HG03175 (cell line): ENCODE measurements around the gene DNAL1.

ENCODE experiments used
- ATAC-seq: cut with Tn5 transposase; IDR thresholded peaks from one replicate; pipeline ENCODE4 v1.9.1; 2021; ENCODE audit warnings: mild to moderate bottlenecking, moderate library complexity; ENCODE audit not compliant: unreplicated experiment

Gene DNAL1

DNA sequence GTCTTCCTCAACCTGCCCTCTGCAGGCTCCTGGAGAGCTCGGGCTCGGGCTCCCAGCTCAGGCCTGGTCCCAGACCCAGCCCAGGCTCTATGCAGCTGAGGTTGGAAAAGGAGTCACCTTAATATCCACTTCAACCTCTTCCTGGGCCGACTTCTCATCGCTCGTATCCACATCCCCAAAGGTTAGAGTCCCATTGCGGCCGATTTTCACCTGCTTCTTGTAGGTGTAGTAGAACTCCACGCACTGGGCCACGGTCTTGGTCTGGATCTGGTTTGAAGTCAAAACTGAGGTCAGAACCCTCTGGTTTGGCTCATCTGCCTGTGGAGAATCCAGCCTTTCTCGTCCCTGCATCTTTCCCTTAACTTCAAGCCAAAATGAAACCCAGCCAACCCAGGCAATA, 77.8 kb downstream of the DNAL1 start:
- no peak for ATAC-seq

- ATAC-seq: peak; percentile 69
These were observed 78.6 kb downstream of the DNAL1 start for GRCh38 chr14:73723406-73723796.

DNA sequence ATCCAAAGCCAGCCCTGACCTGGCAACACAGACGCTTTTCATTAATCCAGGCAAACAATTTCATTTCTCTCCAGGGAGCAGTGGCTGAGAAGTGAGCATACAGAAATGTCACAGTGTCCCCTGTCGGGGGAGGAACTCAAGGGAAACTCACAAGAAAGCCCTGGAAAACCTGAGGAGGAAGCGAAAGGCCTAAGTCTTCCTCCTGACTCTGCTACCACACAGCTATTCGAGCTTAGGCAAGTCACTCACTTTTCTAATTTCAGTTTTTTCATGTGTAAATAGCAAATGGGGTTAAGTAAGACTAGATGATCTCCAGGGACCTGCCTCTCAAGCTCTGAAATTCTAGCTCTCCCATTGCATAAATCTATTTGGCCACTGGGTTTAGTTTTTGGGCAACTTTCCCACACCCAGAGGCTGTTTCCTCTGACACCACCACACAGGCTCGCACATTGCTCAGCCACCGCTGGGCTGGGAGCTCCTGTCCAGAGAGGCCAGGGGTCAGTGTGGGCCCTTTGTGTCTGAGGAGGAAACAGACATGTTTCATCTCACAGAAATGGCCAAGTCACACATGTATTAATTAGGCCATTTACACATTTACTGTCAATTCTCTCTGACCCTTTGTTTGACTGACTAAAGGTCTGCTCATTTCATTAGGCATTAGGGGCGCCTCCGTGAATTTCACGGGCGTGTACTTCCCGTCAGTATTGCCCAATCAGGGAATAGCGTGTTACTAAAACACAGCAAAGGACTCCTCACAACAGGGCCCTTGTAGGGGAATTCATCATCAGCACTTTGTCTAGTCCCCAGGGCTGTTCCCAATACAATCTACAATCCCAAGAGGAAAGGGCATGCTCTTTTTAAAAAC, 79.2 kb downstream of the DNAL1 start:
- ATAC-seq: no peak

DNA sequence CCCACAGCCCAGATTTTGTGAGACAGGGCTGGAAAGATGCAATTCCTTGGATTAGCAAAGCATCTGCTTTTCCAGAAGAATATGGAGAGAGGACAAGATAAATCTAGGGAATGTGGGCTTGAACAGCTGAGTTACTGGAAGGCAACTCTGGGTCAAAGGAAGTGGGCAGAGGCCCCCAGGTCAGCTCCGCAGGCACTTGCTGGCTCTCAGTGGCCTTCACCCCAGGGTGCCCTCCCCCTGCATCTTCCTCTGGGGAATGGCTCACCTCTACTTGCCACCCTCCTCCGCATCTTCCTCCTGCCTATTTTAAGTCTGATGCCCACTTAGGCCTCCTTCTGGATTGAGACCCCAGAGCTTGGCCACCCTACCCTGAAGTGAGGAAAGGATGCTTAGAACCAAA, 79.9 kb downstream of the DNAL1 start:
- no peak for ATAC-seq

GRCh38 chr14:73725116-73726024, 80.6 kb downstream of the DNAL1 start:
- ATAC-seq: no peak

GRCh38 chr14:73726025-73726961, 81.5 kb downstream of the DNAL1 start:
- ATAC-seq: no peak

- ATAC-seq: no peak
These were observed 82.4 kb downstream of the DNAL1 start for GRCh38 chr14:73727166-73727565.

GRCh38 chr14:73728717-73729330, 84.0 kb downstream of the DNAL1 start:
- ATAC-seq: peak; percentile 62

DNA sequence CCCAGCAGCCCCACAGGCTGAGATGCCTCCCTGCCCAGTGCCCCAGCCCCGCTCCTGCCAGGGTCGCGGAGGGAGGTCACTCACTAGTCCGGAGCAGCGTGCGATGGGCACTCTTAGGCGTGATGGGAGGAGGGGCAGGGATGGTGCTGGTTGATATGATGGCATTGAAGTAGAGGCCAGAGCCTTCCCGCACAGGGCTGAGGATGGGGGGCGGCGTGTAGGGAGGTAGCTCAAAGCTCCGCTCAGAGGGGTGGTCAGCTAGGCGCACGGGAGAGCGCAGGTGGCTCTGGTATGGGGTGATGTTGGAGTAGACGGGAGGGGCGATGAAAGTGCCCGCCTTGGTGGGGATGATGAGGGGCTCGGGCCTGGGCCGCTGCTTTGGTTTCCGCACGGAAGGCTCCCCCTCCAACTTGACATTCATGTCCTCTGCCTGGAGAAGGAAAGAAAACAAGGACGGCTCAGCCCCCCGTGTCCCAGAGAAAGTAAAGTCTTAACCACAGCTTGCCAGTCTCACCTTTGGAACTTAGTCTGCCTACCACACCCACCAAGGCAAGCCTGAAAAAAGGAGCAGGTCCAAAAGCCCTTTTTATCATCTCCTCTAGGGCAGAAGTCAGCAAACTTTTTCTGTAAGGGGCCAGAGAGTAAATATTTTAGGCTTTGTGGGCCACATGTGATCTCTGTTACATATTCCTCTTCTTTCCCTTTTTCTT, 84.9 kb downstream of the DNAL1 start:
- no peak for ATAC-seq

- no peak for ATAC-seq
These were observed 86.3 kb downstream of the DNAL1 start for GRCh38 chr14:73731111-73731510.

GRCh38 chr14:73732006-73732405, 87.2 kb downstream of the DNAL1 start:
- ATAC-seq: no peak

DNA sequence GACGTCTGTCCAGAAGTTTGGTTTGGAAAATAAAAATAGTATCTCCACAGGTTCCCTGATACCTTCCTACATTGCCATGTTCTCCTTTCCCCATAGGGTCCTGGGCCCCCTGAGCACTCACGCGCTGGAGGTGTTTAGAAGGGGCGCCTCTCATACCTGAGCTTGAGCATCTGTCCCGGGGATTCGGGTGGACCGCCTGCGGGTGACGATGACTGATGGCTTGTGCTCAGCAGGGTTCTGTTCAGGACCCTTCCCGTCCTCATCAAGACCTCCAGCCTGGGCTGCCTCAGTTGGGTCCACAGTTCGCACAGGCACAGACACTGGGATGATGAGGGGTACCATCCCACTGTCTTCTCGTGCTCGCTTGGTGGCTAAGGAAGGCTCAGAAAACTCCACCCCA, 92.1 kb downstream of the DNAL1 start:
- ATAC-seq: no peak

GRCh38 chr14:73738518-73739173, 93.9 kb downstream of the DNAL1 start:
- ATAC-seq: no peak

GRCh38 chr14:73739174-73739898, 94.5 kb downstream of the DNAL1 start:
- no peak for ATAC-seq

DNA sequence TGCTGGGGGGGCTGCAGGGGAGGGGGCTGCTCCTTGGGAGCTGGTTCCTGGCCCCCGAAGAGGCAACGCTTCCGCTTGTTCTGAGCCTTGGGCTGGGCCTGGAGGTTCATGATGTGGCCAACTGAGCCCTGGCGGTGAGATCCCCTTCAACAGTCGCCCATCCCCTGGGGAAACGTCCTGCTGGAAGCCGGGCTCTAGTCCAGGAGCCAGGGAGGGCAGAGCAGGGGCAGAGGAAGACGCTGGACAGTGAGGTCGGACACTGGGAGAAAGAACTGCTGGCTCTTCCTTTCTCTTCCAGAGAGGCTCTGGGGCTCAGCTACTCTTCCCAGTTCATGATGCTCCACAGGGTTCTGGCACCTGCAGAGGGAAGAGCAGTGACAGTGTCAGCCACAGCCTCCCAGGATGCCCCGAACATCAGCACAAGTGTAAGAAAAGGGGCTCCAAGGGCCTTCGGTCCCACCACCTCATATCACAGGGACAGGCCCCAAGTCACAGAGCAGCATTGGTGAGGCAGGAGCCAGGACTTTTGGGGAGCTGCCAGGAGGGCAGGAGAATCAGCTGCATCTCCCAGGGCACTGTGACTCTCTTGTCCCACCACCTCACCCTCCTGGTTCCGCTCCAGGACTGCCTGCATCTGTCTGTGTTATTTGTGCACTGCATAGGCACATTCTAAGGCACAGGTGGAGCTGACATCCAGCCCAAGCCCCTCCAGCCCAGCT, 95.3 kb downstream of the DNAL1 start:
- no peak for ATAC-seq

DNA sequence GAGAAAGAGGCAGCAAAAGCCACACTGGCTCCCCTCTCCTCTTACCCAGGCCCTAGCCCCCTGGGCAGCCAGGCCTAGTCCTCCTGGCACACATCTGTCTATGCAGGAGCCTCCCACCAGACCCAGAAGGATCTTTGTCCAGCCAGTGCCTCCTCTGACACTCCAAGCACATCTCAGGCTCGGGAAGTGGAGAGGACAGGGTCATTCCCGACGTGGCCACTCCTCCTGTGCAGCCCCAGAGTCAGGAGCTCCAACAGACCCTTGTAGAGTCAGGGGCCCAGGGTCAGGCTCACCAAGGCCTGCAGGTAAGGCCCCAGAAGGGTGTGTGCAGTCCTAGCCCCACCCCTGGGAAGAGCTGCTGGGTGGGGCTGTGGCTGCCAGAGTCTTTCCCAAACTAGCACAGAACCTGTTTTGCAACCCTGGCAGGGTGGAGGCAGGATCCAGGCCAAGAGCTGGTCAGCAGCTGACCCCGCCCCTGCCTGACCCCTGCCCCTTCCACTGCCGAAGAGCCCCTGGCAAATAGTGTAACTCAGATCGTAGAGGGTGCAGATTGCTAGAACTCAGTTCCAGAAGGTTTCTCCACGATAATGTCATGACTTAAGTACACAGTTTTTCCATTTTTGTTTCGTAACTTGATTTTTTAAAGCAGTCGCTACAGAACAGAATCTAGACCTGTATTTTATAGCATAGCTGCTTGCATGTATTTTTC, 96.0 kb downstream of the DNAL1 start:
- ATAC-seq: no peak

DNA sequence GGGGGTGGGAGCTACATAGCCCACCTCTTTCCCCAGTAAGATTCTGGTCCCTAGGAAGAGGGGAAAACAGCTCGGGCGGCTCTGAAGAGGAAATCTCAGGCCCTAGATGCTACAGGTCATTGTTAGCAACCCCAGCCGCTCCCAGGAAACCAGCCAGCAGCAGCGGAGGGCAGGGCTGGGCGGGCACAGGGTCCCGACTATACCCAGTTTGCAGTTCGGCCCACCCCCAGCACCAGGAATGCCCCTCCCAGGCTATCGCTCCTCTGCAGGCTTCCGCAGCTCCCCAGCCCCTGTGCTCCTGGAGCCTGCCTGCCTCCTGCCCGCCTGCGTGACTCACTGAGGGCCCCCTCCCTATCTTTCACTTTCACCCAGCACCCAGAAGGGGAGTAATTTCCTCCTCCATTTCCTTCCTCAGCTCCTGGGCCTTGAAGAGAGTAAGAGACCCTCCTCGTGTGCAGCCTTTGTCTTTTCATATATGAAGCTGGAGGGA, 96.6 kb downstream of the DNAL1 start:
- no peak for ATAC-seq
